Sigmoid colon (tissue), 7 donors: ENCODE results near the gene HADHB. TPM values are rescaled to one million over a fixed set of nuclear protein-coding genes. Genes with fewer than 3 reads are reported as not detected.
A peak's percentile ranks its signal among the peaks of the same experiment; 100 is the strongest.

Experiments
- DNase-seq: peaks from one replicate; pipeline ENCODE4 v3.0.0-alpha.2; 2019
- H3K27ac ChIP-seq, 4 donors: fragments of 200-600 bp; sonication (generic); one replicate each; pipeline ENCODE4 v1.5.1; 2016 to 2019; ENCODE audit warnings: mild to moderate bottlenecking in 1 of 4
- H3K27me3 ChIP-seq, 3 donors: fragments of 200-600 bp; sonication (generic); one replicate each; pipeline ENCODE4 v1.5.1; 2019; ENCODE audit warnings: mild to moderate bottlenecking in 1 of 3
- H3K36me3 ChIP-seq, 4 donors: fragments of 200-600 bp; sonication (generic); one replicate each; pipeline ENCODE4 v1.5.1; 2016 to 2019
- H3K4me1 ChIP-seq, 4 donors: fragments of 200-600 bp; sonication (generic); one replicate each; pipeline ENCODE4 v1.5.1; 2017 to 2019
- H3K4me3 ChIP-seq, 4 donors: fragments of 200-600 bp; sonication (generic); one replicate each; pipeline ENCODE4 v1.5.1; 2017 to 2019; ENCODE audit warnings: mild to moderate bottlenecking in 2 of 4, moderate library complexity in 1 of 4
- H3K9me3 ChIP-seq, 4 donors: fragments of 200-600 bp in 3 of 4; sonication (generic) in 3 of 4; one replicate each; pipeline versions ENCODE4 v1.5.1 to v1.6.1; 2013 to 2019
- CTCF ChIP-seq, 4 experiments: fragments of 450-650 bp in 3 of 4; fragments of 200-600 bp in 1 of 4; IDR thresholded peaks; one replicate each; pipeline ENCODE4 v1.5.1; 2016 to 2019; ENCODE audit warnings: antibody characterized with exemption in 4 of 4, mild to moderate bottlenecking in 3 of 4, moderate library complexity in 2 of 4
- EP300 ChIP-seq, 4 donors: sonication (generic); formaldehyde crosslinking; IDR thresholded peaks; one replicate each; pipeline ENCODE4 v1.6.1; 2017; ENCODE audit warnings: antibody characterized with exemption in 4 of 4
- POLR2A ChIP-seq, 2 donors: fragments of 450-650 bp; IDR thresholded peaks; one replicate each; pipeline ENCODE4 v1.6.1; 2016; ENCODE audit warnings: antibody characterized with exemption in 2 of 2, mild to moderate bottlenecking in 2 of 2, moderate library complexity in 2 of 2
- POLR2AphosphoS5 ChIP-seq, 4 donors: sonication (generic); formaldehyde crosslinking; IDR thresholded peaks; one replicate each; pipeline ENCODE4 v1.6.1; 2017; ENCODE audit warnings: antibody characterized with exemption in 4 of 4
- WGBS, 2 donors: extraction: QIAGEN DNeasy Blood & Tissue Kit; methylation state at CpG; one replicate each; pipeline ENCODE4 v1.1.7; 2013; 5-methylcytosine and 5-hydroxymethylcytosine counted together
- intact Hi-C: fragments of 100-400 bp; cut with DNase I; formaldehyde crosslinking; loops from one replicate; pipeline ENCODE4 v1.15.1; 2023
- polyA plus RNA-seq, 3 donors: library from polyadenylated mRNA; stranded (reverse); fragments of 200-250 nt; gene quantifications; one replicate each; pipeline ENCODE4 v1.2.3, GENCODE V29; 2013
- total RNA-seq, 4 donors: library from RNA; depleted of rRNA; stranded (reverse); fragments of >200 nt; gene quantifications; one replicate each; pipeline ENCODE4 v1.1.0, GENCODE V29; 2016
- donor health status: healthy with polysubstance abuse.
- donor health status: Bipolar disorder and iron deficiency.
- donor health status: healthy.

HADHB gene
- total RNA-seq (100 to 1,000 TPM in 3 of 4 donors, 10 to 100 TPM in 1; 82.8 to 147 (median 119) TPM), polyA plus RNA-seq (100 to 1,000 TPM in 2 of 3 donors, 10 to 100 TPM in 1; 93.3 to 212 (median 120) TPM)

GRCh38 chr2:26244309-26245230 is at the start of gene HADHB, which contains the start of gene HADHA:
HADHB (plus strand) TSS chr2:26244939; CDS start chr2:26254255, 9,316 bp downstream.
HADHA (minus strand) TSS chr2:26244632; CDS start chr2:26244596, 36 bp downstream.
- Histone ChIP-seq H3K36me3 (no peaks in the 10 kb centered on the region), H3K27me3 (no peaks in the 10 kb centered on the region), H3K9me3 (no peaks in the 10 kb centered on the region), H3K27ac (peak within 1 kb of the TSS; percentile 91 to 96 (median 95)), H3K4me1 (peaks cover 0 to 58% (median 47%) of the 10 kb centered on the region in 4 donors), H3K4me3 (peak within 1 kb of the TSS; percentile 80 to 94 (median 86))
- TF ChIP-seq POLR2A (IDR thresholded peaks at IDR 0.05) (peak; percentile 36 to 51), EP300 (IDR thresholded peaks at IDR 0.05) (peak in 1 of 4 donors; percentile 27), CTCF (IDR thresholded peaks at IDR 0.05) (peak in 3 of 4 experiments; percentile 4 to 34 (median 19)), POLR2AphosphoS5 (IDR thresholded peaks at IDR 0.05) (peak; percentile 81 to 90 (median 86))
- peak; percentile 95 for DNase-seq
- intact Hi-C loops = loop anchor here (2.0 to 5.0 kb wide), 3 partner anchors 54 to 103 kb away; partner anchors contain the start of genes ADGRF3 and SELENOI
- 0 to 1% methylated on average over 63 of the region's 63 CpGs for WGBS, 2 donors

- no peak overlapping the region for H3K4me3 ChIP-seq
- peaks cover 30 to 98% (median 52%) of the 10 kb centered on the region in 4 donors for H3K36me3 ChIP-seq
- TF ChIP-seq POLR2A (IDR thresholded peaks at IDR 0.05) (no peak), EP300 (IDR thresholded peaks at IDR 0.05) (no peak), CTCF (IDR thresholded peaks at IDR 0.05) (no peak), POLR2AphosphoS5 (IDR thresholded peaks at IDR 0.05) (no peak)
- H3K4me1 ChIP-seq = peaks cover 0 to 8% (median 0%) of the 10 kb centered on the region in 4 donors
- no peak overlapping the region for H3K27ac ChIP-seq
- intact Hi-C loops = no loop called here
- DNase-seq = no peak
- no peaks in the 10 kb centered on the region for H3K9me3 ChIP-seq
- H3K27me3 ChIP-seq = no peaks in the 10 kb centered on the region
- 88 to 91% methylated on average over 12 of the region's 12 CpGs for WGBS, 2 donors
These were observed 49.4 kb upstream of the HADHB start for GRCh38 chr2:26195040-26195984.

- TF ChIP-seq CTCF (IDR thresholded peaks at IDR 0.05) (no peak), EP300 (IDR thresholded peaks at IDR 0.05) (no peak), POLR2AphosphoS5 (IDR thresholded peaks at IDR 0.05) (no peak), POLR2A (IDR thresholded peaks at IDR 0.05) (no peak)
- DNase-seq = no peak
- Histone ChIP-seq H3K27ac (no peak overlapping the region), H3K27me3 (no peaks in the 10 kb centered on the region), H3K9me3 (no peaks in the 10 kb centered on the region), H3K4me3 (no peak overlapping the region), H3K4me1 (peaks cover 0 to 8% (median 0%) of the 10 kb centered on the region in 4 donors), H3K36me3 (peaks cover 30 to 97% (median 53%) of the 10 kb centered on the region in 4 donors)
- intact Hi-C loops = no loop called here
- WGBS, 2 donors = 79 to 86% methylated on average over 9 of the region's 9 CpGs
These were observed 47.9 kb upstream of the HADHB start for GRCh38 chr2:26196683-26197418.

GRCh38 chr2:26197516-26197915 is 47.2 kb upstream of the HADHB start:
- H3K36me3 ChIP-seq = peaks cover 30 to 97% (median 59%) of the 10 kb centered on the region in 4 donors
- intact Hi-C loops = no loop called here

More at GRCh38 chr2:26197516-26197915, 47.2 kb upstream of the HADHB start:
- WGBS, 2 donors = 78 to 93% methylated on average over 4 of the region's 4 CpGs
- no peaks in the 10 kb centered on the region for H3K9me3 ChIP-seq
- TF ChIP-seq POLR2AphosphoS5 (IDR thresholded peaks at IDR 0.05) (no peak), CTCF (IDR thresholded peaks at IDR 0.05) (no peak), EP300 (IDR thresholded peaks at IDR 0.05) (no peak), POLR2A (IDR thresholded peaks at IDR 0.05) (no peak)
- no peaks in the 10 kb centered on the region for H3K27me3 ChIP-seq
- no peak for DNase-seq
- peaks cover 0 to 8% (median 0%) of the 10 kb centered on the region in 4 donors for H3K4me1 ChIP-seq
- no peak overlapping the region for H3K4me3 ChIP-seq
- H3K27ac ChIP-seq = no peak overlapping the region
